Astrocyte of the cerebellum (primary cell): Measurements from ENCODE around the gene CD58.

Experiments used
- DNase-seq: peaks from one replicate; pipeline ENCODE4 v3.0.0-alpha.2; 2011; ENCODE audit warnings: low read depth
- H3K4me3 ChIP-seq: 2 replicates; pipeline ENCODE4 v1.5.1; 2011; ENCODE audit warnings: mild to moderate bottlenecking, low read depth, low read length, moderate library complexity
- CTCF ChIP-seq: IDR thresholded peaks from 2 replicates; pipeline ENCODE4 v1.5.1; 2012; ENCODE audit warnings: low read length, low read depth, moderate library complexity, mild to moderate bottlenecking; ENCODE audit errors: missing control alignments
- in situ Hi-C: cut with HindIII; loops from 2 replicates; pipeline ENCODE4 v1.10.0; 2017; ENCODE audit warnings: low sequenced_read_pairs

Gene CD58

GRCh38 chr1:116587501-116588227 lies 16.8 kb upstream of the CD58 start:
- no peak for DNase-seq
- TF ChIP-seq CTCF: no peak
- H3K4me3 ChIP-seq: no peak overlapping the region
- in situ Hi-C loops: no loop called here

- in situ Hi-C loops: no loop called here
- no peak overlapping the region for H3K4me3 ChIP-seq
- no peak for TF ChIP-seq CTCF
- DNase-seq: no peak
Observed at GRCh38 chr1:116586741-116587143, 15.9 kb upstream of the CD58 start.

GRCh38 chr1:116585886-116586285 lies 15.1 kb upstream of the CD58 start:
- DNase-seq: no peak
- in situ Hi-C loops: no loop called here

GRCh38 chr1:116581323-116581885 lies 10.6 kb upstream of the CD58 start:
- no peak overlapping the region for H3K4me3 ChIP-seq
- TF ChIP-seq CTCF: no peak
- DNase-seq: no peak
- in situ Hi-C loops: no loop called here

More at GRCh38 chr1:116585886-116586285, 15.1 kb upstream of the CD58 start:
- no peak overlapping the region for H3K4me3 ChIP-seq
- TF ChIP-seq CTCF: no peak

GRCh38 chr1:116580446-116581322 lies 9.9 kb upstream of the CD58 start:
- in situ Hi-C loops: no loop called here
- no peak for TF ChIP-seq CTCF
- peak; percentile 36 for DNase-seq
- H3K4me3 ChIP-seq: no peak overlapping the region

GRCh38 chr1:116579259-116579875 lies 8.5 kb upstream of the CD58 start:
- in situ Hi-C loops: no loop called here
- no peak for TF ChIP-seq CTCF
- DNase-seq: no peak
- H3K4me3 ChIP-seq: no peak overlapping the region
